Measurements from ENCODE around the gene PRG3. TPM values are rescaled to one million over a fixed set of nuclear protein-coding genes. Genes with fewer than 3 reads are reported as not detected.

Gene PRG3
- total RNA-seq, 2 experiments from 2014 or later = not detected

- POLR2A ChIA-PET = interaction anchor here (0.6 to 2.3 kb wide), 4 partner anchors 32 to 1121 kb away, joined by 3 to 16 read pairs (median 4); partner anchors contain the start of gene TNKS1BP1
- TF ChIP-seq CTCF (IDR thresholded peaks at IDR 0.05) = no peak
- CTCF ChIA-PET = interaction anchor here (0.6 to 2.3 kb wide), 3 partner anchors 32 to 80 kb away, joined by 3 to 15 read pairs (median 3); no protein-coding TSS in a partner anchor
- DNase-seq (no peak), ATAC-seq (ENCODE audit: poor library complexity) (no peak)
- Histone ChIP-seq H3K9me3 (ENCODE audit: control insufficient read depth in 1 of 2, insufficient read depth in 1 of 2, low read length in 2 of 2) (no peaks in the 10 kb centered on the region), H3K36me3 (ENCODE audit: insufficient read depth, low read length) (peaks cover 5% of the 10 kb centered on the region), H3K4me3 (ENCODE audit: low read length) (peak overlapping the region; percentile 61), H3K27ac (ENCODE audit: low read depth in 1 of 2, low read length in 2 of 2) (peak overlapping the region; percentile 64 to 80), H3K27me3 (ENCODE audit: control insufficient read depth in 1 of 2, insufficient read depth in 2 of 2, low read length in 2 of 2) (no peaks in the 10 kb centered on the region), H3K4me1 (ENCODE audit: insufficient read depth, low read length) (peaks cover 39% of the 10 kb centered on the region)
- no peaks in the 10 kb centered on the region for H3K9me3 Mint-ChIP-seq
- peak overlapping the region; percentile 87 for H3K4me3 Mint-ChIP-seq
- H3K27me3 Mint-ChIP-seq = no peaks in the 10 kb centered on the region
- peaks cover 56% of the 10 kb centered on the region for H3K4me1 Mint-ChIP-seq (ENCODE audit: low read depth)
- H3K36me3 Mint-ChIP-seq (ENCODE audit: low read depth) = peaks cover 35% of the 10 kb centered on the region
- intact Hi-C loops (cut with DNase I, micrococcal nuclease) = loop anchor here (2.0 to 5.0 kb wide), 3 partner anchors 31 to 79 kb away; no protein-coding TSS in a partner anchor
- H3K27ac Mint-ChIP-seq = peak overlapping the region; percentile 89
Measured at GRCh38 chr11:57425565-57426438, 44.9 kb upstream of the PRG3 start.

GRCh38 chr11:57424792-57425564, 44.0 kb upstream of the PRG3 start:
- Histone ChIP-seq H3K4me1 (ENCODE audit: insufficient read depth, low read length) (peaks cover 39% of the 10 kb centered on the region), H3K27me3 (ENCODE audit: control insufficient read depth in 1 of 2, insufficient read depth in 2 of 2, low read length in 2 of 2) (no peaks in the 10 kb centered on the region), H3K27ac (ENCODE audit: low read depth in 1 of 2, low read length in 2 of 2) (peak overlapping the region; percentile 64 to 80), H3K9me3 (ENCODE audit: control insufficient read depth in 1 of 2, insufficient read depth in 1 of 2, low read length in 2 of 2) (no peaks in the 10 kb centered on the region), H3K4me3 (ENCODE audit: low read length) (peak overlapping the region; percentile 61), H3K36me3 (ENCODE audit: insufficient read depth, low read length) (peaks cover 13% of the 10 kb centered on the region)
- DNase-seq = peak; percentile 45 to 94 (median 74)
- Mint-ChIP-seq H3K36me3 (ENCODE audit: low read depth) (peaks cover 43% of the 10 kb centered on the region), H3K9me3 (no peaks in the 10 kb centered on the region), H3K27me3 (no peaks in the 10 kb centered on the region), H3K4me3 (peak overlapping the region; percentile 87), H3K4me1 (ENCODE audit: low read depth) (peaks cover 56% of the 10 kb centered on the region), H3K27ac (peak overlapping the region; percentile 89)
- ATAC-seq (ENCODE audit: poor library complexity) = peak; percentile 90
- ChIA-PET POLR2A (interaction anchor here (0.6 to 2.3 kb wide), 4 partner anchors 33 to 364 kb away, joined by 3 to 16 read pairs (median 4); partner anchors contain the start of gene TNKS1BP1), CTCF (interaction anchor here (0.6 to 2.3 kb wide), 2 partner anchors 33 to 35 kb away, joined by 3 to 15 read pairs; no protein-coding TSS in a partner anchor)
- intact Hi-C loops (cut with DNase I, micrococcal nuclease) = loop anchor here (2.0 to 5.0 kb wide), 3 partner anchors 34 to 88 kb away; partner anchors contain the start of genes P2RX3 (in 1 of the 2) and SSRP1 (in 1 of the 2)
- TF ChIP-seq CTCF (IDR thresholded peaks at IDR 0.05) = no peak
